Placental epithelial cell (primary cell): ENCODE measurements around the gene COPS4. TPM values are rescaled to one million over a fixed set of nuclear protein-coding genes. Genes with fewer than 3 reads are reported as not detected.

ENCODE experiments used
- small RNA-seq: library from RNA; depleted of rRNA; stranded (forward); fragments of <200 nt; gene quantifications from one replicate; pipeline ENCODE3, GENCODE V24; 2012
- total RNA-seq: library from RNA; depleted of rRNA; stranded (reverse); fragments of >200 nt; gene quantifications from 2 replicates; pipeline ENCODE4 v1.2.3, GENCODE V29; 2012

COPS4 gene
- total RNA-seq: 67.6 and 71.5 TPM in 2 replicates

GRCh38 chr4:83034630-83035494 lies at the start of gene COPS4:
Gene COPS4, plus strand, starts transcription at chr4:83035183. Its CDS starts 42 bp downstream, at chr4:83035225.

GRCh38 chr4:83010522-83011318 lies 24.3 kb upstream of the COPS4 start, which contains the start of gene LIN54:
Gene LIN54, minus strand, starts transcription at chr4:83010823. Its CDS starts 25,979 bp downstream, at chr4:82984844.

GRCh38 chr4:83114576-83114975 lies 79.6 kb downstream of the COPS4 start, which contains the start of gene PLAC8:
Gene PLAC8, minus strand, starts transcription at chr4:83114729. Its CDS starts 6,808 bp downstream, at chr4:83107921.

Small RNA genes within 50 kb of the gene (small RNA-seq; reads per million reads assigned to genes)
- not detected for gene RNU6-615P

Other genes with a start within 250 kb of the COPS4 start
- gene SCD5, start 236.4 kb upstream of the COPS4 start, total RNA-seq: 82.4 and 173 TPM in 2 replicates
- gene SEC31A, start 144.0 kb upstream of the COPS4 start, total RNA-seq: 386 and 472 TPM in 2 replicates
- 5.9 and 6.1 TPM in 2 replicates for gene THAP9, start 134.4 kb upstream of the COPS4 start, total RNA-seq
- gene LIN54, start 24.4 kb upstream of the COPS4 start, total RNA-seq: 11.0 and 13.0 TPM in 2 replicates
- gene PLAC8, start 79.5 kb downstream of the COPS4 start, total RNA-seq: 80.9 and 258 TPM in 2 replicates
- gene COQ2, start 249.6 kb downstream of the COPS4 start, total RNA-seq: 13.0 and 17.1 TPM in 2 replicates